ENCODE results near the gene CASP12. TPM values are rescaled to one million over a fixed set of nuclear protein-coding genes. Genes with fewer than 3 reads are reported as not detected.

The CASP12 gene
- total RNA-seq, 1 experiment from 2014 or later: not detected

DNA sequence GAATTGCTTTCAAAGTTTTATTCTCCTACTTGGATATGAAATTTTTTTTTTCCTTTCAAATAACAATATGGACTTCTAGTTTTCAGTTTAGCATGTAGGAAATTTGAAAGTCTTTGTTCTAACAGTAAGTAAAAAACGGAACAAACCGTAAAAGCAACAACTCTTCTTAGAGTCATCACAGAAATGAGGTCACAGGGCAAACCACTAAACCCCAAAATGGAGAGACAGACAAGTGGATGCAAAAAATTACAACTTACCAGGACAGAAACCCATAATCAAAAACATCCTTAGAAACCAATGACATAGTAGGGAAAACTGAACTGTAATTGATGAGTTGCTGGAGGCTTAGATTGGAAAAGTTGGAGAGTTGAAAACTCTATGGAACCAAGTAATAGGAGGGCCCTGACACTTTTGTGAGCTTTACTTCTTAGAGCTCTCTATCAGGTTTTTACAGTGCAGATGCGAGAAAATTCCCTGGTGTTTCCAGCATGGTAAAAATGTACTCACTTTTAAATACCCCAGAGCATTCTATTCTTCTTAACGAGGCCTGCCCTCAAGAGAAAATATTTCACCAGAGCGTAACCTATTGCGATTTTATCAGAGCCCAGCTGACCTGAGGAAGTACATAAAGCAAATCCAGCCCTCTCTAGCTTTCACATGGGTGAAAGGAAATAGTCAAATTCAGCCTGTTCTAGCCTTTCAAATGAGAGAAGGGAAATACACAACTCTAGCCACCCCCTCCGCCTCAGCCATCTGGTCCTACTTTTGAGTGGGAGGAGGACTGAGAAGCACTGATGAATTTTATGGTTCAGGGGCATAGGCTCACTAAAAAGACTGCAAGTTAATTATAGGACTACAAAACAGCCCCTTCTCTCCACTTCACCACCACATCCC, 39.1 kb downstream of the CASP12 start:
- DNase-seq (ENCODE audit: low spot score): no peak
- ChIA-PET CTCF (no interaction called here), POLR2A (ENCODE audit: low non-redundant PET) (no interaction called here)
- no peaks in the 10 kb centered on the region for H3K36me3 ChIP-seq (ENCODE audit: insufficient read depth, low read length, poor library complexity, severe bottlenecking)
- BruUV-seq (replicated peaks): no TSS peak
- H3K27ac ChIP-seq (ENCODE audit: low read depth, low read length, poor library complexity, severe bottlenecking): no peak overlapping the region
- H3K4me1 ChIP-seq (ENCODE audit: insufficient read depth, low read length, poor library complexity, severe bottlenecking): no peaks in the 10 kb centered on the region
- H3K4me3 ChIP-seq (ENCODE audit: low read depth, low read length, poor library complexity, severe bottlenecking): no peak overlapping the region
- H3K27me3 ChIP-seq (replicated peaks; ENCODE audit: insufficient read depth, low read depth, low read length, poor library complexity): no peaks in the 10 kb centered on the region
- TF ChIP-seq, protein P1, sequence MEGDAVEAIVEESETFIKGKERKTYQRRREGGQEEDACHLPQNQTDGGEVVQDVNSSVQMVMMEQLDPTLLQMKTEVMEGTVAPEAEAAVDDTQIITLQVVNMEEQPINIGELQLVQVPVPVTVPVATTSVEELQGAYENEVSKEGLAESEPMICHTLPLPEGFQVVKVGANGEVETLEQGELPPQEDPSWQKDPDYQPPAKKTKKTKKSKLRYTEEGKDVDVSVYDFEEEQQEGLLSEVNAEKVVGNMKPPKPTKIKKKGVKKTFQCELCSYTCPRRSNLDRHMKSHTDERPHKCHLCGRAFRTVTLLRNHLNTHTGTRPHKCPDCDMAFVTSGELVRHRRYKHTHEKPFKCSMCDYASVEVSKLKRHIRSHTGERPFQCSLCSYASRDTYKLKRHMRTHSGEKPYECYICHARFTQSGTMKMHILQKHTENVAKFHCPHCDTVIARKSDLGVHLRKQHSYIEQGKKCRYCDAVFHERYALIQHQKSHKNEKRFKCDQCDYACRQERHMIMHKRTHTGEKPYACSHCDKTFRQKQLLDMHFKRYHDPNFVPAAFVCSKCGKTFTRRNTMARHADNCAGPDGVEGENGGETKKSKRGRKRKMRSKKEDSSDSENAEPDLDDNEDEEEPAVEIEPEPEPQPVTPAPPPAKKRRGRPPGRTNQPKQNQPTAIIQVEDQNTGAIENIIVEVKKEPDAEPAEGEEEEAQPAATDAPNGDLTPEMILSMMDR (conservative IDR thresholded peaks at IDR 0.05; ENCODE audit: low read depth, low read length): no peak
- TF ChIP-seq EZH2 (IDR thresholded peaks at IDR 0.05; ENCODE audit: borderline replicate concordance, low read depth, low read length, poor library complexity, severe bottlenecking): no peak
- intact Hi-C loops (cut with micrococcal nuclease; ENCODE audit: unreplicated experiment): no loop called here
- no peaks in the 10 kb centered on the region for H3K9me3 ChIP-seq (ENCODE audit: low read depth, low read length, poor library complexity, severe bottlenecking)

DNA sequence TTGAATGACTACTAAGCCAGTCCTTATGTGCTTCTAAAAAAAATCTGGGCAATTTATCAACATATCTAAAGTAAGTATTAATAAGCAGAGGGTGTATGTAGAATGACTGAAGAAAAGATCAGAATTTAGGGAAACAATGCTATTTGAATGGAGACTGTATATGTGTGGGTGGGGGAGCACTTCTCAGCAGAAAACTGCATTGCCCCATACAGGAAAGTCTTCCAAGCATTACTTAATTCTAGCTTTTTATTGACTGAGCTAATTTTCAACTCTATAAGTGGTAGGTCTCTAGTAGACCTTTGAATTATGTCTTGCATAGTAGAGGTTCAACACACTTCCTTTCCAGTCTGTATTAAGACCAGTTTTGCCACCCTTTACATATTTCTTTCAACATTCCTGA, 41.7 kb downstream of the CASP12 start:
- no peak for TF ChIP-seq EZH2 (IDR thresholded peaks at IDR 0.05; ENCODE audit: borderline replicate concordance, low read depth, low read length, poor library complexity, severe bottlenecking)
- TF ChIP-seq, protein P1 (conservative IDR thresholded peaks at IDR 0.05; ENCODE audit: low read depth, low read length): no peak
- Histone ChIP-seq H3K4me3 (ENCODE audit: low read depth, low read length, poor library complexity, severe bottlenecking) (no peak overlapping the region), H3K27me3 (replicated peaks; ENCODE audit: insufficient read depth, low read depth, low read length, poor library complexity) (no peaks in the 10 kb centered on the region), H3K9me3 (ENCODE audit: low read depth, low read length, poor library complexity, severe bottlenecking) (no peaks in the 10 kb centered on the region), H3K4me1 (ENCODE audit: insufficient read depth, low read length, poor library complexity, severe bottlenecking) (no peaks in the 10 kb centered on the region), H3K27ac (ENCODE audit: low read depth, low read length, poor library complexity, severe bottlenecking) (no peak overlapping the region), H3K36me3 (ENCODE audit: insufficient read depth, low read length, poor library complexity, severe bottlenecking) (no peaks in the 10 kb centered on the region)
- POLR2A ChIA-PET (ENCODE audit: low non-redundant PET): no interaction called here
- CTCF ChIA-PET: no interaction called here
- BruUV-seq (replicated peaks): no TSS peak
- no peak for DNase-seq (ENCODE audit: low spot score)
- intact Hi-C loops (cut with micrococcal nuclease; ENCODE audit: unreplicated experiment): no loop called here

DNA sequence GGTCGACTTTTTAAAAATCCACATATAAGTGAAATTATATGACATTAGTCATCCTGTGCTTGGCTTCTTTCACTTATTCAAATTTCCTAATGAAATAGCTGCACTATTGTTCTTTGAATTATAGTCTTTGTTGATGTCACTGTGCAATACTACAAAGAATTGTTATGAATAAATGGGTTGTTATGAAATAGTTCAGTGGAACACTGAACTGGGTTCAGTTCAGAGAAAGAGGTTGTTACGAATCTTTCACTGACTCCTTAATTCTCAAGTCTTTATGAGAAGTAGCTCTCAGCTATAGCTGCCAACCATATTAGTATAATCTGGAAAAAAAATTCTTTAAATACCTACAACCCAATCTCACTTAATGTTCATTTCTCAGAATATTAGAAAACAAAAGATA, 42.3 kb downstream of the CASP12 start:
- no peak overlapping the region for H3K27ac ChIP-seq (ENCODE audit: low read depth, low read length, poor library complexity, severe bottlenecking)
- intact Hi-C loops (cut with micrococcal nuclease; ENCODE audit: unreplicated experiment): no loop called here
- POLR2A ChIA-PET (ENCODE audit: low non-redundant PET): no interaction called here
- no peak for TF ChIP-seq EZH2 (IDR thresholded peaks at IDR 0.05; ENCODE audit: borderline replicate concordance, low read depth, low read length, poor library complexity, severe bottlenecking)
- TF ChIP-seq, protein P1 (conservative IDR thresholded peaks at IDR 0.05; ENCODE audit: low read depth, low read length): no peak
- no peaks in the 10 kb centered on the region for H3K27me3 ChIP-seq (replicated peaks; ENCODE audit: insufficient read depth, low read depth, low read length, poor library complexity)
- H3K4me3 ChIP-seq (ENCODE audit: low read depth, low read length, poor library complexity, severe bottlenecking): no peak overlapping the region
- no peak for DNase-seq (ENCODE audit: low spot score)
- no peaks in the 10 kb centered on the region for H3K9me3 ChIP-seq (ENCODE audit: low read depth, low read length, poor library complexity, severe bottlenecking)
- CTCF ChIA-PET: no interaction called here
- H3K36me3 ChIP-seq (ENCODE audit: insufficient read depth, low read length, poor library complexity, severe bottlenecking): no peaks in the 10 kb centered on the region
- no TSS peak for BruUV-seq (replicated peaks)
- H3K4me1 ChIP-seq (ENCODE audit: insufficient read depth, low read length, poor library complexity, severe bottlenecking): no peaks in the 10 kb centered on the region
